Measurements from ENCODE around the gene PIBF1. TPM values are rescaled to one million over a fixed set of nuclear protein-coding genes. Genes with fewer than 3 reads are reported as not detected.

PIBF1 gene
- total RNA-seq, 2 experiments from 2014 or later: 24.3 to 24.7 TPM

Other genes starting within 250 kb of the PIBF1 start
- gene MZT1, start 54.5 kb upstream of the PIBF1 start, total RNA-seq: 10 to 100 TPM; 27.6 to 28.6 TPM
- gene BORA, start 54.2 kb upstream of the PIBF1 start, total RNA-seq: 10 to 100 TPM; 18.4 to 19.1 TPM
- gene DIS3, start 233 bp upstream of the PIBF1 start, total RNA-seq: 10 to 100 TPM; 48.2 to 49.5 TPM

All from activated CD4-positive, alpha-beta memory T cell treated with anti-CD3 and anti-CD28 coated beads for 36 hours (primary cell).